Astrocyte (in vitro differentiated cells and primary cell): Measurements from ENCODE around the gene ITPR2. TPM values are rescaled to one million over a fixed set of nuclear protein-coding genes. Genes with fewer than 3 reads are reported as not detected.

ENCODE experiments used
- DNase-seq: peaks from one replicate; pipeline ENCODE4 v3.0.0-alpha.2; 2010; ENCODE audit warnings: low read depth
- FAIRE-seq: peaks from 2 replicates; lab custom pipeline; 2011; peaks lifted over from hg19 to GRCh38; lab: Jason Lieb, UNC
- H2AFZ ChIP-seq: 2 replicates; pipeline ENCODE4 v1.6.0; 2012; ENCODE audit warnings: low read depth, low read length, inconsistent platforms
- H3K27ac ChIP-seq: 2 replicates; pipeline ENCODE4 v1.5.1; 2011; ENCODE audit warnings: low read depth, low read length, inconsistent platforms
- H3K27me3 ChIP-seq: 2 replicates; pipeline ENCODE4 v1.6.0; 2011; ENCODE audit warnings: low read length, inconsistent platforms; ENCODE audit not compliant: insufficient read depth
- H3K36me3 ChIP-seq: 2 replicates; pipeline ENCODE4 v1.5.1; 2011; ENCODE audit warnings: low read length, inconsistent platforms; ENCODE audit not compliant: insufficient read depth
- H3K4me1 ChIP-seq: 2 replicates; pipeline ENCODE4 v1.5.1; 2011; ENCODE audit warnings: low read length, inconsistent platforms; ENCODE audit not compliant: insufficient read depth
- H3K4me2 ChIP-seq: 2 replicates; pipeline ENCODE4 v1.6.0; 2012; ENCODE audit warnings: low read length, inconsistent platforms
- H3K4me3 ChIP-seq: 2 replicates; pipeline ENCODE4 v1.5.1; 2011; ENCODE audit warnings: low read depth, mild to moderate bottlenecking, low read length, inconsistent platforms; ENCODE audit not compliant: insufficient read depth
- H3K79me2 ChIP-seq: 2 replicates; pipeline ENCODE4 v1.6.0; 2012; ENCODE audit warnings: mild to moderate bottlenecking, low read length, inconsistent platforms; ENCODE audit not compliant: insufficient read depth
- H3K9ac ChIP-seq: 2 replicates; pipeline ENCODE4 v1.6.0; 2012; ENCODE audit warnings: mild to moderate bottlenecking, low read length, inconsistent platforms
- H3K9me3 ChIP-seq: 2 replicates; pipeline ENCODE4 v1.5.1; 2012; ENCODE audit warnings: low read depth, mild to moderate bottlenecking, low read length, inconsistent platforms; ENCODE audit not compliant: insufficient read depth
- H4K20me1 ChIP-seq: 2 replicates; pipeline ENCODE4 v1.6.0; 2012; ENCODE audit warnings: low read length, inconsistent platforms; ENCODE audit not compliant: insufficient read depth
- H3K27ac Mint-ChIP-seq: one replicate; pipeline ENCODE4 v1.8.0; 2021; ENCODE audit warnings: mild to moderate bottlenecking, mixed read lengths; ENCODE audit not compliant: unreplicated experiment
- H3K27me3 Mint-ChIP-seq: one replicate; pipeline ENCODE4 v1.8.0; 2021; ENCODE audit warnings: low read depth, mixed read lengths; ENCODE audit not compliant: unreplicated experiment
- H3K36me3 Mint-ChIP-seq: one replicate; pipeline ENCODE4 v1.8.0; 2021; ENCODE audit warnings: low read depth, mixed read lengths; ENCODE audit not compliant: unreplicated experiment
- H3K4me1 Mint-ChIP-seq: one replicate; pipeline ENCODE4 v1.8.0; 2021; ENCODE audit warnings: low read depth, mixed read lengths; ENCODE audit not compliant: unreplicated experiment
- H3K4me3 Mint-ChIP-seq: one replicate; pipeline ENCODE4 v1.8.0; 2021; ENCODE audit warnings: mild to moderate bottlenecking, moderate library complexity, mixed read lengths; ENCODE audit not compliant: unreplicated experiment
- H3K9me3 Mint-ChIP-seq: one replicate; pipeline ENCODE4 v1.8.0; 2021; ENCODE audit warnings: mild to moderate bottlenecking, mixed read lengths; ENCODE audit not compliant: unreplicated experiment
- CTCF ChIP-seq: IDR thresholded peaks from 2 replicates; pipeline ENCODE4 v1.5.1; 2011; ENCODE audit warnings: low read depth, mild to moderate bottlenecking, inconsistent platforms, low read length, moderate library complexity; ENCODE audit not compliant: insufficient read depth
- EZH2 ChIP-seq: IDR thresholded peaks from 2 replicates; pipeline ENCODE4 v1.6.1; 2012; ENCODE audit warnings: mild to moderate bottlenecking, low read length, inconsistent platforms; ENCODE audit not compliant: insufficient read depth
- total RNA-seq: library from RNA; stranded (reverse); gene quantifications from 2 replicates; pipeline ENCODE4 v1.2.1, GENCODE V29; 2021

ITPR2 gene
- total RNA-seq, 1 donor from 2014 or later = 24.4 TPM

GRCh38 chr12:26460361-26460760 is 372.6 kb downstream of the ITPR2 start:
- FAIRE-seq (no peak), DNase-seq (no peak)
- no peak overlapping the region for H3K9ac ChIP-seq
- no peaks in the 10 kb centered on the region for H3K27me3 ChIP-seq
- no peak overlapping the region for H3K4me3 ChIP-seq
- Mint-ChIP-seq H3K36me3 (peaks cover 5% of the 10 kb centered on the region), H3K4me3 (no peak overlapping the region), H3K27me3 (no peaks in the 10 kb centered on the region), H3K4me1 (peaks cover 1% of the 10 kb centered on the region), H3K9me3 (no peaks in the 10 kb centered on the region), H3K27ac (no peak overlapping the region)
- no peaks in the 10 kb centered on the region for H3K79me2 ChIP-seq
- H3K36me3 ChIP-seq = no peaks in the 10 kb centered on the region
- no peaks in the 10 kb centered on the region for H3K9me3 ChIP-seq
- no peaks in the 10 kb centered on the region for H4K20me1 ChIP-seq
- H3K27ac ChIP-seq = no peak overlapping the region
- H2AFZ ChIP-seq = no peak overlapping the region
- TF ChIP-seq EZH2 = no peak
- no peak for TF ChIP-seq CTCF
- no peak overlapping the region for H3K4me2 ChIP-seq
- H3K4me1 ChIP-seq = no peaks in the 10 kb centered on the region

DNA sequence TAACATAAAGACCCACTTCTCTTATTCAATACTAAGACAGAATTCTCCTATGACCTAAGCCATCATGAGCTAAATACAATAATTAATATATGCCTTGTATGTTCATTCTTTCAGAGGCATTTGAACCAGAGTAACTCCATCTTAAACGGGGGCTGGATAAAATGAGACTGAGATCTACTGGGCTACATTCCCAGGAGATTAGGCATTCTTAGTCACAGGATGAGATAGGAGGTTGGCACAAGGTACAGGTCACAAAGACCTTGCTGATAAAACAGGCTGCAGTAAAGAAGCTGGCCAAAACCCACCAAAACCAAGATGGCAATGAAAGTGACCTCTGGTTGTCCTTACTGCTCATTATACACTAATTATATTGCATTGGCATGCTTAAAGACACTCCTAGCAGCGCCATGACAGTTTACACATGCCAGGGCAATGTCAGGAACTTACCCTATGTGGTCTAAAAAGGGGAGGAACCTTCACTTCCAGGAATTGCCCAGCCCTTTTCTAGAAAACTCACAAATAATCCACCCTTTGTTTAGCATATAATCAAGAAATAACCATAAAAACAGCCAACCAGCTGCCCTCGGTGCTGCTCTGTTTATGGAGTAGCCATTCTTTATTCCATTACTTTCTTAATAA is 376.9 kb downstream of the ITPR2 start:
- H3K27ac Mint-ChIP-seq = no peak overlapping the region
- Histone ChIP-seq H3K36me3 (no peaks in the 10 kb centered on the region), H3K4me2 (no peak overlapping the region), H3K4me3 (no peak overlapping the region), H3K4me1 (no peaks in the 10 kb centered on the region), H3K9me3 (no peaks in the 10 kb centered on the region), H3K9ac (no peak overlapping the region), H3K79me2 (no peaks in the 10 kb centered on the region), H2AFZ (no peak overlapping the region), H4K20me1 (no peaks in the 10 kb centered on the region), H3K27me3 (no peaks in the 10 kb centered on the region), H3K27ac (no peak overlapping the region)
- peak; percentile 21 for DNase-seq
- H3K27me3 Mint-ChIP-seq = no peaks in the 10 kb centered on the region
- H3K9me3 Mint-ChIP-seq = no peaks in the 10 kb centered on the region
- TF ChIP-seq CTCF = no peak
- no peak for TF ChIP-seq EZH2
- FAIRE-seq = no peak
- H3K4me1 Mint-ChIP-seq = peaks cover 6% of the 10 kb centered on the region
- H3K4me3 Mint-ChIP-seq = no peak overlapping the region
- H3K36me3 Mint-ChIP-seq = peaks cover 5% of the 10 kb centered on the region

GRCh38 chr12:26453246-26453645 is 379.7 kb downstream of the ITPR2 start:
- Mint-ChIP-seq H3K4me1 (peaks cover 6% of the 10 kb centered on the region), H3K27ac (no peak overlapping the region), H3K9me3 (no peaks in the 10 kb centered on the region), H3K27me3 (no peaks in the 10 kb centered on the region), H3K4me3 (no peak overlapping the region), H3K36me3 (peaks cover 3% of the 10 kb centered on the region)
- Histone ChIP-seq H4K20me1 (no peaks in the 10 kb centered on the region), H2AFZ (no peak overlapping the region), H3K4me1 (no peaks in the 10 kb centered on the region), H3K9ac (no peak overlapping the region), H3K9me3 (no peaks in the 10 kb centered on the region), H3K4me2 (no peak overlapping the region), H3K4me3 (no peak overlapping the region), H3K36me3 (no peaks in the 10 kb centered on the region), H3K27me3 (no peaks in the 10 kb centered on the region), H3K79me2 (no peaks in the 10 kb centered on the region), H3K27ac (no peak overlapping the region)
- no peak for DNase-seq
- FAIRE-seq = no peak
- TF ChIP-seq EZH2 (no peak), CTCF (no peak)
